Activated B cell treated with CpG ODN at 0.5 μM for 24 hours (primary cell): ENCODE measurements around the gene LDLRAD3. TPM values are rescaled to one million over a fixed set of nuclear protein-coding genes. Genes with fewer than 3 reads are reported as not detected.

Experiments used
- ATAC-seq: fragments of 200-7000 bp; cut with Tn5 transposase; one replicate; pipeline ENCODE4 v1.10.0; 2021; ENCODE audit warnings: low read depth, mild to moderate bottlenecking, moderate library complexity
- CTCF ChIA-PET: fragments of 350-600 bp; sonication (Branson Sonifier 250); formaldehyde crosslinking; loops from one replicate; lab custom pipeline; 2021; ENCODE audit warnings: antibody characterized with exemption; lab: Charles Lee
- POLR2A ChIA-PET: fragments of 350-600 bp; sonication (Branson Sonifier 250); formaldehyde crosslinking; loops from one replicate; lab custom pipeline; 2021; ENCODE audit warnings: antibody characterized with exemption; lab: Charles Lee
- DNase-seq: peaks from one replicate; pipeline ENCODE4 v3.0.0; 2022
- H3K27ac Mint-ChIP-seq: one replicate; pipeline ENCODE4 v1.8.0; 2020; ENCODE audit warnings: mixed read lengths
- H3K27me3 Mint-ChIP-seq: one replicate; pipeline ENCODE4 v1.8.0; 2021; ENCODE audit warnings: mixed read lengths
- H3K36me3 Mint-ChIP-seq: one replicate; pipeline ENCODE4 v1.8.0; 2021; ENCODE audit warnings: low read depth, mixed read lengths
- H3K4me1 Mint-ChIP-seq: one replicate; pipeline ENCODE4 v1.8.0; 2021; ENCODE audit warnings: mixed read lengths
- H3K4me3 Mint-ChIP-seq: one replicate; pipeline ENCODE4 v1.8.0; 2020; ENCODE audit warnings: mild to moderate bottlenecking, mixed read lengths
- H3K9me3 Mint-ChIP-seq: one replicate; pipeline ENCODE4 v1.8.0; 2020; ENCODE audit warnings: mixed read lengths
- CTCF ChIP-seq: fragments of 200-600 bp; IDR thresholded peaks from one replicate; pipeline ENCODE4 v1.8.0; 2022; ENCODE audit warnings: antibody characterized with exemption, mild to moderate bottlenecking
- intact Hi-C: fragments of 100-400 bp; cut with micrococcal nuclease; formaldehyde crosslinking; loops from one replicate; pipeline ENCODE4 v1.15.1; 2024
- total RNA-seq: library from RNA; stranded (reverse); gene quantifications from 2 replicates; pipeline ENCODE4 v1.2.3, GENCODE V29; 2022

LDLRAD3 gene
- total RNA-seq, 1 donor from 2014 or later, result not detected

GRCh38 chr11:36214976-36215692, 271.3 kb downstream of the LDLRAD3 start:
- Mint-ChIP-seq H3K4me1 (no peaks in the 10 kb centered on the region), H3K9me3 (peaks cover 7% of the 10 kb centered on the region), H3K36me3 (no peaks in the 10 kb centered on the region), H3K27ac (no peak overlapping the region), H3K27me3 (no peaks in the 10 kb centered on the region), H3K4me3 (no peak overlapping the region)
- ChIA-PET POLR2A (no interaction called here), CTCF (no interaction called here)
- ATAC-seq (no peak), DNase-seq (no peak)
- TF ChIP-seq CTCF, result no peak
- intact Hi-C loops, result no loop called here

GRCh38 chr11:36215693-36216060, 271.8 kb downstream of the LDLRAD3 start:
- ChIA-PET POLR2A (no interaction called here), CTCF (no interaction called here)
- Mint-ChIP-seq H3K9me3 (peaks cover 12% of the 10 kb centered on the region), H3K27me3 (no peaks in the 10 kb centered on the region), H3K4me1 (no peaks in the 10 kb centered on the region), H3K27ac (no peak overlapping the region), H3K36me3 (no peaks in the 10 kb centered on the region), H3K4me3 (no peak overlapping the region)
- TF ChIP-seq CTCF, result no peak
- DNase-seq, result no peak
- no peak for ATAC-seq
- intact Hi-C loops, result no loop called here

- H3K9me3 Mint-ChIP-seq, result peaks cover 13% of the 10 kb centered on the region
These were observed 272.3 kb downstream of the LDLRAD3 start for GRCh38 chr11:36216061-36216615.

GRCh38 chr11:36218283-36218921, 274.5 kb downstream of the LDLRAD3 start:
- TF ChIP-seq CTCF, result no peak
- no peak overlapping the region for H3K27ac Mint-ChIP-seq
- H3K4me3 Mint-ChIP-seq, result no peak overlapping the region

More at GRCh38 chr11:36216061-36216615, 272.3 kb downstream of the LDLRAD3 start:
- ChIA-PET CTCF (no interaction called here), POLR2A (no interaction called here)
- no peaks in the 10 kb centered on the region for H3K4me1 Mint-ChIP-seq
- DNase-seq, result no peak
- intact Hi-C loops, result no loop called here
- H3K27me3 Mint-ChIP-seq, result no peaks in the 10 kb centered on the region
- H3K27ac Mint-ChIP-seq, result no peak overlapping the region
- no peak for TF ChIP-seq CTCF
- ATAC-seq, result no peak
- H3K36me3 Mint-ChIP-seq, result no peaks in the 10 kb centered on the region
- no peak overlapping the region for H3K4me3 Mint-ChIP-seq

GRCh38 chr11:36219996-36220395, 276.1 kb downstream of the LDLRAD3 start:
- intact Hi-C loops, result no loop called here
- ATAC-seq (no peak), DNase-seq (no peak)
- TF ChIP-seq CTCF, result no peak
- Mint-ChIP-seq H3K9me3 (peaks cover 13% of the 10 kb centered on the region), H3K27me3 (no peaks in the 10 kb centered on the region), H3K27ac (no peak overlapping the region), H3K36me3 (no peaks in the 10 kb centered on the region), H3K4me1 (no peaks in the 10 kb centered on the region), H3K4me3 (no peak overlapping the region)
- POLR2A ChIA-PET, result no interaction called here
- CTCF ChIA-PET, result no interaction called here

More at GRCh38 chr11:36218283-36218921, 274.5 kb downstream of the LDLRAD3 start:
- no peak for ATAC-seq
- Mint-ChIP-seq H3K4me1 (no peaks in the 10 kb centered on the region), H3K27me3 (no peaks in the 10 kb centered on the region), H3K36me3 (no peaks in the 10 kb centered on the region), H3K9me3 (peaks cover 13% of the 10 kb centered on the region)
- ChIA-PET CTCF (no interaction called here), POLR2A (no interaction called here)
- intact Hi-C loops, result no loop called here
- DNase-seq, result no peak
